ENCODE data around the gene DHRS7B.

DHRS7B gene

GRCh38 chr17:21173543-21173942 is 46.8 kb downstream of the DHRS7B start:
- no peaks in the 10 kb centered on the region for H3K27me3 ChIP-seq (ENCODE audit: control insufficient read depth, insufficient read depth, low read length)
- no peaks in the 10 kb centered on the region for H3K9me3 ChIP-seq (ENCODE audit: control insufficient read depth, insufficient read depth, low read length)
- H3K36me3 ChIP-seq (ENCODE audit: control insufficient read depth, insufficient read depth, low read length): peaks cover 13% of the 10 kb centered on the region
- H3K4me3 ChIP-seq (ENCODE audit: low read depth, low read length): no peak overlapping the region
- no peaks in the 10 kb centered on the region for H3K4me1 ChIP-seq (ENCODE audit: control insufficient read depth, insufficient read depth, low read length)
- H3K9ac ChIP-seq (ENCODE audit: low read depth, low read length): no peak overlapping the region

GRCh38 chr17:21174186-21174585 is 47.4 kb downstream of the DHRS7B start:
- Histone ChIP-seq H3K9ac (ENCODE audit: low read depth, low read length) (no peak overlapping the region), H3K36me3 (ENCODE audit: control insufficient read depth, insufficient read depth, low read length) (peaks cover 11% of the 10 kb centered on the region), H3K9me3 (ENCODE audit: control insufficient read depth, insufficient read depth, low read length) (no peaks in the 10 kb centered on the region), H3K4me1 (ENCODE audit: control insufficient read depth, insufficient read depth, low read length) (no peaks in the 10 kb centered on the region), H3K27me3 (ENCODE audit: control insufficient read depth, insufficient read depth, low read length) (no peaks in the 10 kb centered on the region), H3K4me3 (ENCODE audit: low read depth, low read length) (no peak overlapping the region)

- H3K4me3 ChIP-seq (ENCODE audit: low read depth, low read length): no peak overlapping the region
- no peaks in the 10 kb centered on the region for H3K4me1 ChIP-seq (ENCODE audit: control insufficient read depth, insufficient read depth, low read length)
- H3K9ac ChIP-seq (ENCODE audit: low read depth, low read length): no peak overlapping the region
- no peaks in the 10 kb centered on the region for H3K27me3 ChIP-seq (ENCODE audit: control insufficient read depth, insufficient read depth, low read length)
- no peaks in the 10 kb centered on the region for H3K9me3 ChIP-seq (ENCODE audit: control insufficient read depth, insufficient read depth, low read length)
- peaks cover 11% of the 10 kb centered on the region for H3K36me3 ChIP-seq (ENCODE audit: control insufficient read depth, insufficient read depth, low read length)
These were observed 47.9 kb downstream of the DHRS7B start for GRCh38 chr17:21174713-21175112.

DNA sequence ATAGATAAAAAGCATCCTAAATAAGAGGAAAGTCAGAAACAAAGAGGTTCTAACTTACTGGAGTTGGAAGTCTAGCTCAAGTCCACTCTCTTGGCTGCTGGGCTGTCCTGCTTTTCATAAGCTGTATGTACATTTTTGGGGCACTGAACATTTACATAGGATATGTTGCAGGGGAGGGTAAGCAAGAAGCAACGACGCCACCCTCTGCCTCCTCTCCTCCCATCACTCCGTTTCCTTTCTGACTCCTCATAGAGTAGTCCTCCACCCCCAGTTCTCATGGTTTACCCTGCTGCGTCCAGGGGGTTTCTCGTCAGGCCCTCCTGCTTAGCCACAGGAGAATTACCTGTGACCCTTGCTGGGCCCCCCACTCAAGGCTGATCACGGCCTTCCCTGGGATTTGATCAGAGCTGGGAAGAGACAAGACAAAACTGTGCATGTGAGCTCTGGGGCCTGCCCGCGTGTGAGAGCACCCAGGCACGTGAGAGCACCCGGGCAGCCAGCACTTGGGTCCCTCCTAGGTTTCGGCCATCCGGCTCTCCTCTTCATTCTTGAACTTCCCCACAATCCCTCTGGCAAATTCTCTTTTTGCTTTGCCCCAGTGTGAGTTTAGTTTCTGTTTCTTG is 50.1 kb downstream of the DHRS7B start:
- Histone ChIP-seq H3K9me3 (ENCODE audit: control insufficient read depth, insufficient read depth, low read length) (no peaks in the 10 kb centered on the region), H3K9ac (ENCODE audit: low read depth, low read length) (no peak overlapping the region), H3K4me3 (ENCODE audit: low read depth, low read length) (no peak overlapping the region), H3K36me3 (ENCODE audit: control insufficient read depth, insufficient read depth, low read length) (peaks cover 10% of the 10 kb centered on the region), H3K4me1 (ENCODE audit: control insufficient read depth, insufficient read depth, low read length) (no peaks in the 10 kb centered on the region), H3K27me3 (ENCODE audit: control insufficient read depth, insufficient read depth, low read length) (no peaks in the 10 kb centered on the region)

DNA sequence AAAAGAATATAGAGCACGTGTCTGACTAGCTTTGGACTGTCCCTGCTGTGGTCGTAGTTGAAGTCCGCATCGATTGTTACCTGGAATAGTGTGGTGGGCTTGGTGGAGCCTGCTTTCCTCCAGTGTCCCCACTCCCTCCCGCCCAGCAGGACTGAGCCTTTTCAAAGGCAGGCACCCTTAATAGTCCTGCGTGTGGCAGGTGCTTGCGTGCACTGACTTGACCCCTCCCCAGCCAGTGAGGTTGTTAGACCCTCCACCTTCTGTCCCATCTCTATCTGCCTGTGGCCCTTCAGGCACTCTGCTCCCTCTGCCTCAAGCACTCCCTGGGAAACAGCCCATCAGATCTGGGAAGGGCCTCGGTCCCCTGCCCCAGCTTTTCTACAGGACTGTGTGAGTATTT is 50.6 kb downstream of the DHRS7B start:
- no peaks in the 10 kb centered on the region for H3K9me3 ChIP-seq (ENCODE audit: control insufficient read depth, insufficient read depth, low read length)
- H3K4me3 ChIP-seq (ENCODE audit: low read depth, low read length): no peak overlapping the region

DNA sequence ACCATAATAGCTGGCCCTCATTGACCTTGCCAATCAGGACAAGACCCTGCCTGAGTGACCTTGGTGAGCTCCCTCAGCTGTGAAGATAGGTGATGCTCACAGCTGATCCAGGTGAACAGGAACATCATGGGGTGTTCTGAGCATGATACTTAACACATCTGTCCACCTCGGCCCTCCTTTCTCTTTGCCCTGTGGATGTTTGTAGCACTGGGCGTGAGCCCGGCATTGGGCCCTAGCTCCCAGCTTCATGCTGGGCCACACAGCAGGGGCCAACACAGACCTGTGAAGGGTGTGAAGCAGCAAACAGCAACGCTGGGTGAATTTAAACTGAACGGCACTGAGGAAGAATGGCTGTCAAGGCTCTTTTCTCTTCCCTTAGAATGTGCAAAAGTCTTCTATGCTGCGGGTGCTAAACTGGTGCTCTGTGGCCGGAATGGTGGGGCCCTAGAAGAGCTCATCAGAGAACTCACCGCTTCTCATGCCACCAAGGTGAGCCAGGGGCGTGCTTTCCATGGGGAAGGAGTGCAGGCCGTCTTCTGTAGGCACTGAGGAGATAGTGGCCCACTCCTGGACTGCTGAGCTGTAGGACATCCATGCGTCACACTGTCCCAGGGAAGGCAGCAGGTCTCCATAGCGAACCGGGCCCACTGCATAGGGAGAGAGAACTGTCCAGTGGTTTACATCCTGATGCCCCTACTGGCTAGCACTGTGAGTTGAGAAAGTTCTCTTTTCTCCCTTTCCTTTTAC is 51.3 kb downstream of the DHRS7B start:
- Histone ChIP-seq H3K4me3 (ENCODE audit: low read depth, low read length) (no peak overlapping the region), H3K27me3 (ENCODE audit: control insufficient read depth, insufficient read depth, low read length) (no peaks in the 10 kb centered on the region), H3K4me1 (ENCODE audit: control insufficient read depth, insufficient read depth, low read length) (no peaks in the 10 kb centered on the region), H3K9me3 (ENCODE audit: control insufficient read depth, insufficient read depth, low read length) (no peaks in the 10 kb centered on the region), H3K9ac (ENCODE audit: low read depth, low read length) (no peak overlapping the region), H3K36me3 (ENCODE audit: control insufficient read depth, insufficient read depth, low read length) (peaks cover 7% of the 10 kb centered on the region)

More for the DNA sequence above, 50.6 kb downstream of the DHRS7B start:
- Histone ChIP-seq H3K9ac (ENCODE audit: low read depth, low read length) (no peak overlapping the region), H3K36me3 (ENCODE audit: control insufficient read depth, insufficient read depth, low read length) (peaks cover 7% of the 10 kb centered on the region), H3K4me1 (ENCODE audit: control insufficient read depth, insufficient read depth, low read length) (no peaks in the 10 kb centered on the region), H3K27me3 (ENCODE audit: control insufficient read depth, insufficient read depth, low read length) (no peaks in the 10 kb centered on the region)

DNA sequence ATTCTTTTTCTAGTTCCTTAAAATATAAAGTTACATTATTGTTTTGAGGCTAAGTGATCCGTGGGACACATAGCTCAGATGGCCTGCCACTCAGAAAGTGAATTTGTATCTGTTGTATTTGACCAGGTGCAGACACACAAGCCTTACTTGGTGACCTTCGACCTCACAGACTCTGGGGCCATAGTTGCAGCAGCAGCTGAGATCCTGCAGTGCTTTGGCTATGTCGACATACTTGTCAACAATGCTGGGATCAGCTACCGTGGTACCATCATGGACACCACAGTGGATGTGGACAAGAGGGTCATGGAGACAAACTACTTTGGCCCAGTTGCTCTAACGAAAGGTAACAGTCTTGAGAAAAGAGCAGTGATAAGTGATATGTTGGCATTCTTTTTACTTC is 56.7 kb downstream of the DHRS7B start:
- no peak overlapping the region for H3K4me3 ChIP-seq (ENCODE audit: low read depth, low read length)
- H3K9ac ChIP-seq (ENCODE audit: low read depth, low read length): no peak overlapping the region
- H3K36me3 ChIP-seq (ENCODE audit: control insufficient read depth, insufficient read depth, low read length): peaks cover 5% of the 10 kb centered on the region

DNA sequence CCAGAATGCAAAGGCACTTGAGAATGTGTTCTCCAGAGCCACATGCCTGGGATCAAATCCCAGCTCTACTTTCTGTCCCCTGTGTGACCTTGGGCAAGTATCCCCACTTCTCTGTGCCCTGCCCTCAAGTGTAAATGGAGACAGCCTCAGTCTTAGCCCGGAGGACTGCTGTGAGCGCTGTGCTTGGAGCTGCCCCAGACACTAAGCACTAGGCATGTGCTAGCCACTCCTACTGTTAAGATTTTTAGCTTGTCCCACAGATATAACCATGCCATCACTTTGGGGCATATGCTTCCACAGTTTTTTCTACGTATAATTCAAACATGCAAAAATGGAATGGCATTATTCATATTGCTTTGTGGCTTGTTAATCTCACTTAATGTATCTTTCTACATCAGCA is 57.8 kb downstream of the DHRS7B start:
- no peaks in the 10 kb centered on the region for H3K27me3 ChIP-seq (ENCODE audit: control insufficient read depth, insufficient read depth, low read length)
- H3K4me1 ChIP-seq (ENCODE audit: control insufficient read depth, insufficient read depth, low read length): no peaks in the 10 kb centered on the region
- no peak overlapping the region for H3K9ac ChIP-seq (ENCODE audit: low read depth, low read length)
- peaks cover 7% of the 10 kb centered on the region for H3K36me3 ChIP-seq (ENCODE audit: control insufficient read depth, insufficient read depth, low read length)
- H3K9me3 ChIP-seq (ENCODE audit: control insufficient read depth, insufficient read depth, low read length): no peaks in the 10 kb centered on the region
- H3K4me3 ChIP-seq (ENCODE audit: low read depth, low read length): no peak overlapping the region

More for the DNA sequence above, 56.7 kb downstream of the DHRS7B start:
- H3K9me3 ChIP-seq (ENCODE audit: control insufficient read depth, insufficient read depth, low read length): no peaks in the 10 kb centered on the region
- H3K27me3 ChIP-seq (ENCODE audit: control insufficient read depth, insufficient read depth, low read length): no peaks in the 10 kb centered on the region
- no peaks in the 10 kb centered on the region for H3K4me1 ChIP-seq (ENCODE audit: control insufficient read depth, insufficient read depth, low read length)

- no peaks in the 10 kb centered on the region for H3K9me3 ChIP-seq (ENCODE audit: control insufficient read depth, insufficient read depth, low read length)
- H3K4me1 ChIP-seq (ENCODE audit: control insufficient read depth, insufficient read depth, low read length): no peaks in the 10 kb centered on the region
- H3K4me3 ChIP-seq (ENCODE audit: low read depth, low read length): no peak overlapping the region
- peaks cover 7% of the 10 kb centered on the region for H3K36me3 ChIP-seq (ENCODE audit: control insufficient read depth, insufficient read depth, low read length)
- H3K9ac ChIP-seq (ENCODE audit: low read depth, low read length): no peak overlapping the region
- no peaks in the 10 kb centered on the region for H3K27me3 ChIP-seq (ENCODE audit: control insufficient read depth, insufficient read depth, low read length)
These were observed 58.3 kb downstream of the DHRS7B start for GRCh38 chr17:21185061-21185460.

GRCh38 chr17:21186399-21187187 is 59.8 kb downstream of the DHRS7B start:
- H3K36me3 ChIP-seq (ENCODE audit: control insufficient read depth, insufficient read depth, low read length): peaks cover 7% of the 10 kb centered on the region
- no peaks in the 10 kb centered on the region for H3K27me3 ChIP-seq (ENCODE audit: control insufficient read depth, insufficient read depth, low read length)
- H3K4me3 ChIP-seq (ENCODE audit: low read depth, low read length): no peak overlapping the region
- H3K9ac ChIP-seq (ENCODE audit: low read depth, low read length): no peak overlapping the region
- no peaks in the 10 kb centered on the region for H3K9me3 ChIP-seq (ENCODE audit: control insufficient read depth, insufficient read depth, low read length)
- no peaks in the 10 kb centered on the region for H3K4me1 ChIP-seq (ENCODE audit: control insufficient read depth, insufficient read depth, low read length)

GRCh38 chr17:21189361-21189760 is 62.6 kb downstream of the DHRS7B start:
- H3K9me3 ChIP-seq (ENCODE audit: control insufficient read depth, insufficient read depth, low read length): no peaks in the 10 kb centered on the region
- no peak overlapping the region for H3K9ac ChIP-seq (ENCODE audit: low read depth, low read length)
- H3K27me3 ChIP-seq (ENCODE audit: control insufficient read depth, insufficient read depth, low read length): no peaks in the 10 kb centered on the region
- H3K36me3 ChIP-seq (ENCODE audit: control insufficient read depth, insufficient read depth, low read length): peaks cover 7% of the 10 kb centered on the region
- no peak overlapping the region for H3K4me3 ChIP-seq (ENCODE audit: low read depth, low read length)
- H3K4me1 ChIP-seq (ENCODE audit: control insufficient read depth, insufficient read depth, low read length): peaks cover 6% of the 10 kb centered on the region
